Inflammatory macrophage treated with lipopolysaccharide for 1 hour (primary cell): ENCODE measurements around the gene NSUN4.
"Not testable (repeated sequence)": the region's sequence is repeated elsewhere in the genome, so short reads cannot be mapped to it uniquely, and the experiment has no call there.

ENCODE experiments used
- DNase-seq, 2 donors: peaks; one replicate each; pipeline ENCODE4 v3.0.0-alpha.2; 2020 to 2022

NSUN4 gene

DNA sequence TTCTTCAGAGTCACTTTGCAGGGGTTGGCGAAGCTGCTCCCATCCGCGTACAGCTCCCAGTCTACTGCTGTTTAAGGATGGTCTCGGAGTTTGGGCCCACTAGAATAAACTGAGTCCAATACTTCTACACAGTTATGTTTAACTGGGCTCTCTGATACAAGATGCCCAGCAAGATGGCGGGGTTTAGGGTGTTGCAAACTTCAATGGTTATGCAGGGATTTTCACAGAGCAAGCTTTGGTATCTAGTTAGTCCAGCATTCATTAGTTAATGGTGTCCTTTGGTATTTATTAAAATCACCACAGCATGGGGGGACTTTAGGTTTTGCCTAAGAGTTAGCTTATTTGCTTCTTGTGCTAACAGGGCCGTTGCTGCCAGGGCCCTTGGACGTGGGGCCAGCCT, 12.4 kb upstream of the NSUN4 start:
- not testable (repeated sequence) for DNase-seq

DNA sequence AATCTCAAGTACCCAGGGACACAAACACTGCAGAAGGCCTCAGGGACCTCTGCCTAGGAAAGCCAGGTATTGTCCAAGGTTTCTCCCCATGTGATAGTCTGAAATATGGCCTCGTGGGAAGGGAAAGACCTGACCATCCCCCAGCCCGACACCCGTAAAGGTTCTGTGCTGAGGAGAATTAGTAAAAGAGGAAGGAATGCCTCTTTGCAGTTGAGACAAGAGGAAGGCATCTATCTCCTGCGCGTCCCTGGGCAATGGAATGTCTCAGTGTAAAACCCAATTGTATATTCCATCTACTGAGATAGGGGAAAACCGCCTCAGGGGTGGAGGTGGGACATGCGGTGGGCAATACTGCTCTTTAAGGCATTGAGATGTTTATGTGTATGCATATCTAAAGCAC, 10.8 kb upstream of the NSUN4 start:
- DNase-seq: not testable (repeated sequence)

DNA sequence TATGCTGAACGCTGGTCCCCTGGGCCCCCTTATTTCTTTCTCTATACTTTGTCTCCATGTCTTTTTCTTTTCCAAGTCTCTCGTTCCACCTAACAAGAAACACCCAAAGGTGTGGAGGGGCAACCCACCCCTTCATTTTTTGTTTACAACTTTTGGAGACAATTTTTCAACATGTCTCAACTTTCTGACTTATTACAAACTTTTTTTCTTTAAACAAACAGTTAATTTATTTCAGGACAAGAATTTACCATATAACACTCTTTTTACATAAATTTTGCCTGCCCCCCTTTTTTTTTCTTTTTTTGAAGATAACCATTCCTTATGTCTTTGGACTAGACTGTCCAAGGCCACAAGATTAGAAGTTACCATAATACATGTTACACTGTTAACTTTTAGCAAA, 10.2 kb upstream of the NSUN4 start:
- DNase-seq: not testable (repeated sequence)

DNA sequence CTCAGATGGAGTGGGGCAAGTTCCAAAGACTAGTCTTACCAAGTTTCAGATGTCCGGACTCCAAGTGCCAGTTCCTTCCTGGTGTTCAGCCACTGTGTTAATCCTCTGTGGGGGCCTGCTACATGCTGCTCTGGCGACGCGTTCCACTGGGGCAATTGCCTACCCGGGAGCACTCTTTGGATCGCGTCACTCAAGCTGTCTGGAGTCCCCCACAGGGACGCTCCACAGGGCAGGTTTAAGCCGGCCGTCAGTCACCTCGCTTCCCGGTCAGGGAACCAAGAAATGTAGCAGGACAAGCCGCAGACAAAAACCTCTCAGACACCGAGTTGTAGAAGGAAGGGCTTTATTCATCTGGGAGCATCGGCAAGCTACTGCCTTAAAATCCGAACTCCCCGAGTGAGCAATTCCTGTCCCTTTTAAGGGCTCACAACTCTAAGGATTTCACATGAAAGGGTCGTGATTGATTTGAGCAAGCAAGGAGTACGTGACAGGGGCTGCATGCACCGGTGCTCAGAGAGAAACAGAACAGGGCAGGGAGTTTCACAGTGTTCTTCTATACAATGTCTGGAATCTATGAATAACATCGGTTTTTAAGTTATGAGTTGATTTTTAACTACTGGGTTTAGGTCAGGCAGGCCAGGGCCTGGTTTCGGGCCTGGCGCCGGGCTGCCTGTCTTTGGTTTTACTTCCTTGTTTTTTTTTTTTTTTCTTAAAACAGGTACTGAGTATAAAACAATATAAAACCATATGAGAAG, 8.6 kb upstream of the NSUN4 start:
- DNase-seq: not testable (repeated sequence)

DNA sequence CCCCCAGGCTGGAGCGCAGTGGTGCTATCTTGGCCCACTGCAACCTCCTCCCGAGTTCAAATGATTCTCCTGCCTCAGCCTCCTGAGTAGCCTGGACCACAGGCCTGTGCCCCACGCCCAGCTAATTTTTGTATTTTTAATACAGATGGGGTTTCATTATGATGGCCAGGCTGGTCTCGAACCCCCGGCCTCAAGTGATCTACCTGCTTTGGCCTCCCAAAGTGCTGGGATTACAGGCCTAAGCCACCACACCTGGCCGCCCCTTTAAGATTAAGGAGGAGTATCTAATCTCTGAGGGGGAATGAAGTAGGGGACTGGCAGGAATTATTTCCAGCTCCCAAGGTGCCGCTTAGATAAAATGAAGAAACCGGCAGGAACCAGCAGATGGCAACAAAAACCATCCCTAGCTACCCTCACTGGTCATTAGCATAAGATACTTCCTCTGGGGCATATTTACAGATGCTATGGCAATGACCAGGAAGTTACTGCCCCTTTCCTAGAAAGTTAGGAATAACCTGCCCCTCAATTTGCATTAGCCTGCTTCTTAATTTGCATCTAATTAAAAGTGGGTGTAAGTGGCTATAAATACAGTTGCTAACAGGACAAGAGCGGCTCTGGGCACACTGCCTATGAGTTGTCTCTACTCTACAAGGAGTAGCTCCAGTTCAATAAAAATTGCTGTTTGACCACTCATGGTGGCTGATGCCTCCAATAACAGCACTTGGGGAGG, 7.1 kb upstream of the NSUN4 start:
- DNase-seq: peak; percentile 75 to 81

DNA sequence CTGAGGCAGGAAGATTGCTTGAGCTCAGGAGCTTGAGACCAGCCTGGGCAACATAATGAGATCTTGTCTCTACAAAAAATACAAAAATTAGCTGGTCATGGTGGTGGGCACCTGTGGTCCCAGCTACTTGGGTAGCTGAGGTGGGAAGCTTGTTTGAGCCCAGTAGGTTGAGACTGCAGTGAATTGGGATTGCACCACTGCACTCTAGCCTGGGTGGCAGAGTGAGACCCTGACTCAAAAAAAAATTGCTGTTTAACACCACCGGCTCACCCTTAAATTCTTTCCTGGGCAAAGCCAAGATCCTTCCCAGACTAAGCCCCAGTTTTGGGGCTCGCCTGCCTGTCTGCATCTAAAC, 6.6 kb upstream of the NSUN4 start:
- DNase-seq: no peak

DNA sequence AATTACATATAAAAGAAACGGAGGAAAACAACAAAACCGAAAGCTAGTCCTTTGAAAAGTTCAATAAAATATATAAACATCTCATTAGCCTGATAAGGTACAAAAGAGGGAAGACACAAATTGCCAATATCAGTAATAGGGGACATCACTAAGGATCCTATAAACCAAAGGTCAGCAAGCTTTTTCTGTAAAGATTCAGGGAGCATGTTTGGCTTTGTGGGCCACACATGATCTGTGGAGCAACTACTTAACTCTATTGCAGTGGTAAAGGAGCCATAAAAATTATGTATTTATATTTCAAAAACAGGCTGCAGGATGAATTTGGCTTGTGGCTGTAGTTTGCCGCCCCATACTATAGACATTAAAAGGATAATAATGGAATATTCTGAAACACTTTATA, 5.5 kb upstream of the NSUN4 start:
- no peak for DNase-seq

DNA sequence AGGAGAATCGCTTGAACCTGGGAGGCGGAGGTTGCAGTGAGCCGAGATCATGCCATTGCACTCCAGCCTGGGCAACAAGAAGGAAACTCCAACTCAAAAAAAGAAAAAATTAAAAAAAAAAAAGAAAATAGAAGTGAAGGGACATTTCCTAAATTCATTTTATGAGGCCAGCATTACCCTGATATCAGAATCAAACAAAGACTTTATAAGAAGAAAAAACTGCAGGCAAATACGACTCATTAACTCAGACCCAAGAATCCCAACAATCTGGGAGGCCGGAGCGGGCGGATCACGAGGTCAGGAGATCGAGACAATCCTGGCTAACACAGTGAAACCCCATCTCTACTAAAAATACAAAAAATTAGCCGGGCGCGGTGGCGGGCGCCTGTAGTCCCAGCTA, 3.2 kb upstream of the NSUN4 start:
- DNase-seq: not testable (repeated sequence)

DNA sequence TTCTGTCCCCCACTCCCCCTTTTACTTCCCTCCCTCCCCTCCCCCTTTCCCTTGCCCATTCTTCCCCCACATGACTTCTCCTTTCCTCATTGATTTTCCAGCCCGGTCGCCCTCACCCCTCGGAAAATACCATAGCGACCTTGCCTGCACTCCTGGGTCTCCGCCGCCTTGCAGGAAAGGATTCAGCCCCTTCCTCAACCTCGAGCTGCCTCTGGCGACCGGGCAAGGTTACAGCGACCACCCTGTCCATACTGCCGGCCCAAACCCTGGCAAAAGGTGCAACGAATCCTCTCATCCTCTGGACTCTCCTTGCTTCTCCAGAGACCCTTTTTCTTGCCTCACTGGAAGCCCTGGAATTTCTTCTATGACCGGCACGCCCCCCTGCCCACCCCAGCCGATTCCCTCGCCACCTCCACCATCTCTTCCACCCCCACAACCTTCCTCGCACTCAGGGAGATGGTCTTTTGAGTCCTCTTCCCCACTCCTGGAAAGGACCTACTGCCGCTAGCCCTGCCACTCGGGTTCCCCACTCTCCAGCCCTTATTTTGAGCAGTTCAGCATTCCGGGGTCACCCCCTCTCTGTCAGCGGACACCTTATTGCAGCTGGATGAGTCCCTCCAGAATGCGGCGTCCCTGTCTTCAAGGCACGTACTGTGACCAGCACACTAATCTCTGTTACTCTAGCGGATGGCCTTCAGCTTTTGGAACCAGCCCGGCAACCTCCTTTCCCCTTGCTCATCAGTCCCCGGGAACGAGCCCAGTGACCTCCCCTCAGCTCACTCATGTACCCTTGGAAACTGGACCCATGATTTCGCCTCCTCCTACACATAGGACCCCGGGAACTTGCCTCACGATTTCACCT, 846 bp downstream of the NSUN4 start:
- DNase-seq: no peak

DNA sequence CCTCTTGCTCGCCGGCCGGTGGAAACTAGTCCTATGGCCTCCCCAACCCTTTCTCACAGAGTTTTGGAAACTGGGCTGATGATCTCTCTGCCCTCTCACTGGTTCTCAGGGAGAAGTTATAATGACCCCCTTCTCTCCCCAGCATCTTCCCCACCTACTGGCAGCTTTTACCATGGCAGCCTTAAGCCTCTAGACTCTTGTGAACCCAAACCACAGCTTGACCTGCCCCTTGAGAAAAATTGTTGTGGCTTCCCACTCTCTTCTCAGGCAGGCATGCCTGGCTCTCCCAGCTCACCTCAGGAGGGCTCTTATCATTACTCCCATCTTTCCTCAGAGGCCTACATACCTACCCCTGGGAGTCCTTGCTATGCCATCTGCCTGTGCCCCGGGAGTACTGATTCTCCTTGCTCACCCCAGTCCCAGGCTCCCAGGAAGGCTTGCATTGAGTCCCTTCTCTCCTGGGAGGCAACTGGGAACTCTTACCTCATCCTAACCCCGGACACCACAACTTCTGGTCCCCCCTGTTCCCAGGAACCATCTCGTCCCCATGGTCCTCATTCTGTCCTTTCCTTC, 1.6 kb downstream of the NSUN4 start:
- no peak for DNase-seq

DNA sequence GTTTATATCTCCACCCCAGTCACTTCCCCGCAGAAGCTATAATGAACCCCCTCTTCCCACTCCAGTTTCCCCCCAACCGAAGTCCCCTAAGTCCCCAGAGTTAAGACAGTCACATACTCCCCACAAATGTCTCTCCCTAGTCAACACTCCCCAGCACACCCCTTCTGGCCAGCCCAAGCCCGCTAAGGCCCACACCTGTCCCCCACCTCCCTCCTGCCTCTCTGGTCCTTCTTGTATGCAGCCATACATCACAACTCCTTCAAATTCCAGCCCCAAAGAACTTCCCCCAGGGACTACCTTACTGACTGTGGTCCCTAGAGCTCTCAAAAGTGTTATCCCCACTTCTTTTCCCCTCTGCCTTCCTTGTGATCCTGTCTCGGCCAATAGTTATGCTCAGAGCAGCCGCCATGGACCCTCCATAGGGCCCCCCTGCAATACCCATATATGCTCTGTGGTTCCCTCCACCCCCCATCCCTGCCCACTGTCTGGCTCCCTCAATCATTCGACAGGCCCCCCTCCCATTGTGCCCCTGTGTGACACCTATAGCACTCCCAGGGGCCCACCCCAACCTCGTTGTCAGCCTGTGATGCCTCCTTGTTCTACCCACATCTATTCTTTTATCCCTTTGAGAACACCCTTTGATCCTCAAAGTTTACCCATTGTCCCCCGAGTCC, 2.2 kb downstream of the NSUN4 start:
- DNase-seq: no peak

DNA sequence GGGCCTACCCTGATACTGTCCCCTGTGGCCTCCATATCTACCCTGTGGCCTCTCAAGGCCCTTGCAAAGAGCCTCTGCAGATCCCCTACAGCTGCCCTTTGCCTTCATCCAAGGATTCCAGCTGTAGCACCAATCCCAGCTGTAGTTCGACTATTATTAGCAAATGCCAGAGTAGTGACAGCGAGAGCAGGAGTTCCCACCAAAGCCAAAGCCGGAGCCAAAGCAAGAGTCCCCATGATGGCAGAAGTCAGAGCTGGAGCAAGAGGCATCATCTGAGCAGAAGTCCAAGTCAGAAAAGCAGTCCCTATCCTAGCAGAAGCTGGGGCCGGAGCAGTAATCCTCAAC, 2.7 kb downstream of the NSUN4 start:
- DNase-seq: no peak

DNA sequence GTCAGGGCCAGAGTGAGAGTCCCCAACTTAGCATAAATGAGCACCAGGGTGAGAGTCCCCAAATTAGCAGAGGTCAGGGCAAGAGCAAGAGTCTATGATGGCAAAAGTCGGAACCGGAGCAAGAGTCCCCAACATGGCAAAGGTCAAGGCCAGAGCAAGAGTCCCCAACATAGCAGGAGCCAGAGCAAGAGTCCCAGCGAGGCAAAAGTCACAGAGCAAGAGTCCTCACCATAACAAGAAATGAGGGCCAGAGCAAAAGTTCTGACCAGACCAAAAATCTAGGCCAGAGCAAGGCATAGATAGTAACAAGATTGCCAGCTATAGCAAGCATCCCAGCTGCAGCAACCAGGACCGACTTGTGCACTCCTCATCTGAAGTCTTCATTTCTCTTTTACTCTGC, 3.1 kb downstream of the NSUN4 start:
- DNase-seq: no peak

DNA sequence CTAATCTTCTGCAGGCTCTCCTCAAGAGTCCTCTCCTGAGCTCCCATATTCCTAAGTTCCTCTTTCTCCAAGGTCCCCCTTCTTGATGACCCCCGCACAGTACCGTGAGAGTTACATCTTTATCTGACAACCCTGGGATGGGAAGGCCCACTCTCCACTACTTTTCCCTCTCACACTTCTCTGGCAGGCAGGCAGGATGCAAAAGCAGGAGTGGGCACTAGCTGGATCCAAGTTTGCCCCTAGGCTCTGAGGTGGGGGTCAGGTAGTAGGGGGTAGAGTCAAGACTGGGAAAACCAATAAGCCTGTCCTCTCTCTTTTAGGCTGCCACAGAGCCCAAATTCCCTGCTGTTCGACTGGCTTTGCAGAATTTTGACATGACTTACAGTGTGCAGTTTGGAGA, 3.9 kb downstream of the NSUN4 start:
- DNase-seq: no peak

DNA sequence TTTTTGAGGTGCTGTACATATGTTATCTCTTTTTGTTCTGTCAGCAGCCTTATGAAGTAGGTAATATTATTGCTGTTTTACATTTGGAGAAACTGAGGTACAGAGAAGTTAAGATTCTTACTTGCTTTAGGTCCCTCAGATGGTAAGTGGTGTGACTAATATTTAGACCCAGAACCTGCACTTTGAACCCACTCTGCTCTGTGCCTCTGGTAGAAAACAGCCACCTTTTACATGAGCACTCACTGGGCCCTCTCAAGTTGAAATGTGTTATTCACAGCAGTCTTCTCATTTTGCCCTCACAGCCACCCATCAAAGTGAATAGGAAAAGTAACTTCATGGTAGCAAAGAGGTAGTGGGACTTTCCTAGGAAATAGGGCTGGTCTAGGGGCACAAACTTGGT, 4.7 kb downstream of the NSUN4 start:
- no peak for DNase-seq

DNA sequence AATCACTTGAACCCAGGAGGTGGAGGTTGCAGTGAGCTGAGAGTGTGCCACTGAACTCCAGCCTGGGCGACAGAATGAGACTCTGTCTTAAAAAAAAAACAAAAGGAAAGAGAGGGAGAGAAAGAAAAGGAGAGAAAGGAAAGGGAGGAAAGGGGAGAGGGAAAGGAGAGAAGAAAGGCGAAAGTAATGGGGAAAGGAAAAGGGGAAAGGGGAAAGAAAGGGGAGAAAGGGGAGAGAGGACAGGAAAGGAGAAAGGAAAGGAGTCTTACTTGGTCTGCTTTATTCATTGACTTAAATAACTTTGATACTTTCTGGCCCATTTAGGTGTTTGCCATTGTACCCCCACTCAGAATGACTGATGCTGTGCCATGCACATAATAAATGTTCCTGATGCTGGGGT, 11.8 kb downstream of the NSUN4 start:
- no peak for DNase-seq

DNA sequence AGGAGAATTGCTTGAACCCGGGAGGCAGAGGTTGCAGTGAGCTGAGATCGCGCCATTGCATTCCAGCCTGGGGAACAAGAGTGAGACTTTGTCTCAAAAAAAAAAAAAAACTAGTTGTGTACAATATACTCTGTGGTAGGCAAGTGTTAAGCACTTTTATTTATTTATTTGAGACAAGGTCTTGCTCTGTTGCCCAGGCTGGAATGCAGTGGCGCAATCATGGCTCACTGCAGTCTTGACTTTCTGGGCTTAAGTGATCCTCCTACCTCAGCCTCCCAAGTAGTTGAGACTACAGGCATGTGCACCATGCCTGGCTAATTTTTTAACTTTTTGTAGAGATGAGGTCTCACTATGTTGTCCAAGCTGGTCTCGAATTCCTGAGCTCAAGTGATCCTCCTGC, 15.3 kb downstream of the NSUN4 start:
- not testable (repeated sequence) for DNase-seq

DNA sequence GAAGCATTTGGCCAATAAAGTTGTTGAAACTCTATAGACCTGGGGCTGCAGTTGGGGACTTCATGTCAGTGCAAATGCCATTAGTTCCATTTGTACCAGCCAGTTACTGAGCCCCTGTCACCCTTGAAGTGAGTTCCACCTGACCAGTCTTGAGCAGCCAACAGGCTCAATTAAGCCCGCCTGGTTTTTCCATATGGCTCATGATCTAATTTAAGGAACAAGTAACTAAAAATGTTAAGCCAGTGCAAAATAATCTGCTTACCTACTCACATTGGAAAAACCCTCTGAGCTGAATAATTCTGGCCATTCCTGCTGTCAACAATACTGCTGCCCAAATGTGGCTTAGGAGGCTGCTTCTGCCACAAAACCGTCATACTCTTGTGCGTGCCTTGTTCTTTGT, 21.6 kb downstream of the NSUN4 start:
- no peak for DNase-seq

DNA sequence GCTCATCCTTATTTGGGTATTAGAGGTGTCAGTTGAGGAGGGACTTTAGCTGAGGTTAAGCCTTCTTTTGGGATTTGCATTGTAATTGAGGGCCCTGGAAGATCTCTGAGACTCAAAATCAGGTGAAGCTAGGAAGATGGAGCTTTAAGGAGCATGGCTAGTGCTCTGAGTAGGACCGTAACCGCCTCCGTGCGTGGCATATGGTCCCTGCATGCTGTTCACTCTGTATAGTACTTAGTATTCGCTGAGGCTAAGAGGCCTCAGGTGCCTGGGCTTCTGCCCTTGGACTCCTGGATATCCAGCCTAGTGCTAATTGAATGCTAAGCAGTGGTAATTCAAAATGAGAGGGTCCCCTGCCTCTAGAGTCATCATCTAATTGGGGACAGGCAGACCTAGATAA, 22.5 kb downstream of the NSUN4 start:
- no peak for DNase-seq

DNA sequence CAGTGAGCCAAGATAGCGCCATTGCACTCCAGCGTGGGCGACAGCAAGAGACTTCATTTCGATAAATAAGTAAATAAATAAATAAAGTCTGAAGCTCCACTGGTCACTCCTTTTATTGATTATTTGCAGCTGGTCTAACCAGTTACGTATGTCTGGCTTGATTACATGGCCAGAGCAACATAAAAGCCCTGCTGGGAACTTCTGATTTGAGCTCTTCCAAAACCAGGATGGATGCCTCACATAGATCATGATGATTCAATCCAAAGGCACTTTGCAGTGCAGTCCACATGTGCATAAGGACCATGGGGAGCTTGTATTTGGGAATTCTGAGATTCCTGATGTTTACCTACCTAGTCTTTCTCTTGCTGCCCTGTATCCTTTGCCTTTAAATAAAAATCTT, 24.0 kb downstream of the NSUN4 start:
- no peak for DNase-seq

DNA sequence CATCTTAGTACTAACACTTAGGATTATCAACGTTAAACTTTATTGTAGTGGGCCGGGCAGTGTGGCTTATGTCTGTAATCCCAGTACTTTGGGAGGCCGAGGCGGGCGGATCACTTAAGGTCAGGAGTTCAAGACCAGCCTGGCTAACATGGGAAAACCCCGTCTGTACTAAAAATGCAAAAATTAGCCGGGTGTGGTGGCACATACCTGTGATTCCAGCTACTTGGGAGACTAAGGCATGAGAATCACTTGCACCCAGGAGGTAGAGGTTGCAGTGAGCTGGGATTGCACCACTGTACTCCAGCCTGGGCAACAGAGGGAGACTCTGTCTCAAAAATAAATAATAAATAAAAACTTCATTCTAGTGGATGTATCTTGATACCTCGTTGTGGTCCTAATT, 25.2 kb downstream of the NSUN4 start:
- DNase-seq: not testable (repeated sequence)

DNA sequence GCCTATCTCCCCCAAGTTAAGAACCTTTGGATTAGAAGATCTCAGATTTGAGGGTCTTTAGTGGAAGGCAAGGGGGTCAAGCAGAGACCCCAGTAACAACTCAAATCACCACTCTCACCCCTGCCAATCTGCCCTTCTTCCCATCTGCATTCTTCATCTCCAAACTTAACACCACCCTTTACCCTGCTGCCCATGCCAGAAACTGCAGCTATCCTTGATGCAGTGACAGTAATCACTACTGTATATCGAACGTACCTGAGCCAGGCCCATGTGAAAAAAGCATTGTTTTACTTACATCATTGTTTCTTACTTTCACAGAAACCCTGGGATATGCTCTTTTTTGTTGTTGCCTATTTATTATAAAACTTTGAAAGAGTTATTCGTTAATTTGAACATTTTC, 26.5 kb downstream of the NSUN4 start:
- DNase-seq: no peak

DNA sequence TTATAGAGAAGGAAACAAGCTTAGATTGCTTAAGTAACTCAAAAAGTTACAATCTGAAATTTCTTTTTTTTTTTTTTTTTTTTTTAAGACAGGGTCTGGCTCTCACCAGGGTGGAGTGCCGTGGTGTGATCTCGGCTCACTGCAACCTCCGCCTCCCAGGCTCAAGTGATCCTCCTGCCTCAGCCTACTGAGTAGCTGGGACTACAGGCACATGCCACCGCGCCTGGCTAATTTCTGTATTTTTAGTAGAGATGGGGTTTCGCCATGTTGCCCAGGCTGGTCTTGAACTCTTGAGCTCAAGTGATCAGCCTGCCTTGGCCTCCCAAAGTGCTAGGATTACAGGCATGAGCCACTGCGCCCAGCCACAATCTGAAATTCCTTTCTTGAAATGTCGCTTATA, 27.1 kb downstream of the NSUN4 start:
- DNase-seq: not testable (repeated sequence)
